ENCODE data around the gene MRGPRE.
"Not testable (repeated sequence)": the region's sequence is repeated elsewhere in the genome, so short reads cannot be mapped to it uniquely, and the experiment has no call there.

Gene MRGPRE

DNA sequence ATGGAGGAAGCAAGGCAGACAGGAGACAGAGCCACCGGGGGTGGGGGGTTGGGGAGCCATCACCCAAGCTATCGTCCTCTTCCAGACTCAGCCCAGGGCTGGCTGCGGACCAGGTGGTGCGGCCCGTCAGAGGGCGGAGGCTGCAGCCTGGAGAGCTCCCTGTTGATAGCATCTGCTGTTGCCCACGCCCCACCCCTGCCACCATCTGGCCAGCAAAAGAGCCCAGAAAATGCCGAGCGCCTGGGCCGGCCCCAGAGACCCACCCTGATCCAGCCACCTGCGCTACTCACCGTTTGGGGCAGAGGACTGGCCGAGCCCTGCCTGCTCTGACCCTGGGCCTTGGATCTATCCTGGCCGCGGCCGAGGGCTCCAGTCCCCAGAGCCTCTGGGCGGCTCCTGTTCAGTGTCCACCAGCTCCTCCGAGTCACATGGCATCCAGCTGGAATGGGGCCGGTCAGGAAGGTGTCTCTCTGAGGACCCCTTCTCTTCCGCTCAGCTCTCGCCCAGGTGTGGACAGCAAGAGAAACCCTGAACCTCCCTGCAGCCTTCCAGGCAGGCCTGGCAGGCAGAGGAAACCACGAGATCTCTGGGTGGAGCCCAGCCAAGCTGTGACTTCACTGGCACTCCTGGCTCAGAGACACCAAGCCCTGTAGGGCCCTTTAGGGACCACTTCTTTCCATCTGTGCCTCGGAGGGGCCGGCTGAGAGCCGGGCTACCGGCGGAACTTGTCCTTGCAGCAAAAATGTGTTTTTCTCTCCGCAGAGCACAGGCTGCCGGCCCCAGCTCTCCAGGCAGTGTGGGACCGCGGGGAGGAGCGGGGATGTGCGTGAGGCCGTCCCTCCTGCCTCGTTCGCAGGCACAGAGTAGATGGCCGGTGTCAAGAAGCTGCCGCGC, at the start of gene MRGPRE:
Gene MRGPRE, minus strand, starts transcription at position 567 of the 894 bp plus-strand sequence. CDS start 3,618 bp downstream, outside the sequence.
- no peak for DNase-seq

DNA sequence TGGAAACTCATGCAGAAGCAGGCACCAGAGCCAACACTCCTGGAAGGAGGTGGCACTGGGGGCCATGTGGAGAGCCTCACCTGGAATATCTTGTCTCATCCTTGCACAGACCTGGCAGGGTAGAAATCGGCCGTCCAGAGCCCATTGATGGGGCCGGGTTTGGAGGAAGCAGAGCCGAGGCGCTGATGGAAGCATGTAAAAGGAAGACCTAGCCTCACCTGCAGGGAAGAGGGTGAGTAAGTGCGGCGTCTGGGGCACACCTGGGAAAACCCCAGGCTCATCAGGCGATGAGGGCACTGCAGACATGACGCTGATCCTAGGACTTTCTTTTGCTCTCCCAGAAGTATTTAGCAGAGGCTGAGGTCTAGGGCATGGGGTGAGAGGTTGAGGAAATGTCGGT, 48.9 kb upstream of the MRGPRE start:
- not testable (repeated sequence) for DNase-seq

DNA sequence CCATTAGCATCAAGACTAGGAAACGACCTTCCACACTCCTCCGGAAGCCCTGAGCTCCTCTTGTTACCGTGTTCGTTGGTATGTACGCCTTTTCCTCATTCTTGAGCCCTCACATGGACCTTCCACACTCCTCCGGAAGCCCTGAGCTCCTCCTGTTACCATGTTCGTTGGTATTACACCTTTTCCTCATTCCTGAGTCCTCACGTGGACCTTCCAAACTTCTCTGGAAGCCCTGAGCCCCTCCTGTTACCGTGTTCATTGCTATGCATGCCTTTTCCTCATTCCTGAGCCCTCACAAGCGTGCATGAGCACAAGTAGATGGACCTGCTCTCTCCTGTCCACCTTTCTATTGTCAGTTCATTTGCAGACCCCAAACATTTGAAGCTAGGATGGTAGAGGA, 48.4 kb upstream of the MRGPRE start:
- DNase-seq = not testable (repeated sequence)

DNA sequence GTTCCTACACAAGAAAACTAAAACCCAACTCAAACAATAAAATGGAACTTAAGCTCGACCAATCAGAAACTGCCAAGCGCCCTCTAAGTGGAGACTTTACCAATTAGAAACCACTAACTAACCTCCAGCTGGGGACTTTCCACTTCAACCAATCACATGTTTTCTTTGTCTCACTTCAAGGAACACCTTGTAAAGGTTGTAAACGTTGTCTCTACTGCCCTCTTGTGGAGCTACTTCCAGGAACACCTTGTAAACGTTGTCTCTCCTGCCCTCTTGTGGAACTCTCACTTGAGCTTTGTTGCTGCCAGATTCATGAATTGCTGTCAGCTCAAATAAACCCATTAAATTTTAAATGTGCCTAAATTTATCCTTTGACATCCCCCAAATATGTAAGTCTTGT, 46.7 kb upstream of the MRGPRE start:
- DNase-seq = not testable (repeated sequence)

- DNase-seq = not testable (repeated sequence)
Measured at GRCh38 chr11:3273629-3274028, 41.4 kb upstream of the MRGPRE start.

DNA sequence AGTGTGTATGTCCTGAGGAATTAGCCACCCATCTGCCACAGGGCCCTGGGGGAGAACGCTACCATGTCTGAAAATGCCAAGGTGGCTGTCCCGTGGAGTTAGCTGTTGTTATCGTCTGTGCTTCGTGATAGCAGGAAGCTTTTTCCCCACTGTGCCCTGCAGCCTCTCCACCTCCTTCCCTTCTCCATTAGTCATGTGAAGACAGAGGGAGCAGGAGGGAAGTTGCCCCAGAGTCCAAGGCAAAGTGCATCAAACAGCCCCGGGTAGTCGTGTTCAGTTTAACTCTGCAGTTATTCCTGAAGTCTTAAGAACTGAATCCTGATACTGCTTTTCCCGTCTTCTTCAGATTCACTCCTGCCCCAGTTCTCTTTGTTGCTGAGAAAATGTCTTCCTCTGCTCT, 30.3 kb upstream of the MRGPRE start:
- DNase-seq = not testable (repeated sequence)

GRCh38 chr11:3261831-3262230, 29.6 kb upstream of the MRGPRE start:
- not testable (repeated sequence) for DNase-seq

GRCh38 chr11:3257509-3257908, 25.3 kb upstream of the MRGPRE start:
- not testable (repeated sequence) for DNase-seq

DNA sequence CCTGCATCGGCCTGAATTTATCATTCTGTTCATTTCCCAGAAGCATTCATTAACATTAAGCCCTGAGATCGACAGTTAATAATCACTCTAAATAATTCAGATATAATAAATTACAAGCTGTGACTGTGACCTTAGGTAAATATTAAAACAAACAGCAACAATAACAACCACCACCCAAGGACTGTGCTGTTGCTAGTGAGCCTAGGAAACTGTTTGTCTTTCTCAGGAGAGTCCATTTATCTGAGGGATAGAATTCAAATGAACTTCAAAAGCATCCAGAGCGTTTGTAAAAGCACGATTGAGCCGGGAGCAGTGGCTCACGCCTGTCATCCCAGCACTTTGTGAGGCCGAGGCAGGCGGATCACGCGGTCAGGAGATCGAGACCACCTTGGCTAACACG, 23.0 kb upstream of the MRGPRE start:
- DNase-seq = not testable (repeated sequence)

GRCh38 chr11:3254773-3255172, 22.6 kb upstream of the MRGPRE start:
- not testable (repeated sequence) for DNase-seq

DNA sequence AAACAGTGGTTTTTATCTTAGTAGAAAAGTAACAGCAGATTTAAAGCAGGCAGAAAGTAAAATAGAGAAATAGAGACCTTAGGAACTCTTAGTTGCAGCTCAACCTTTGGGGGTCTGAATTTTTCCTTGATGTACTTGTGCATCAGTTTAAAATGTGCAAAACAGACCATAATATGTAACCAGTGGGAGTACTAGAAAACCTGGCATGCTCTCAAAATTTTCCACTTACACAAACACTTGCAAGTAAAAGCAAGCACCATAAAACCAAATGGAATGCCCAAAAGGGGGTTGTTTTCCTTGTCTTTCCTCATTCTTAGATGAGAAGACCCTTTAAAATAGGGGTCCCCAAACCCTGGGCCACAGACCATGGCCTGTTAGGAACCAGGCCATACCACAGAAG, 12.9 kb upstream of the MRGPRE start:
- no peak for DNase-seq

- no peak for DNase-seq
Measured at GRCh38 chr11:3243880-3244279, 11.7 kb upstream of the MRGPRE start.

DNA sequence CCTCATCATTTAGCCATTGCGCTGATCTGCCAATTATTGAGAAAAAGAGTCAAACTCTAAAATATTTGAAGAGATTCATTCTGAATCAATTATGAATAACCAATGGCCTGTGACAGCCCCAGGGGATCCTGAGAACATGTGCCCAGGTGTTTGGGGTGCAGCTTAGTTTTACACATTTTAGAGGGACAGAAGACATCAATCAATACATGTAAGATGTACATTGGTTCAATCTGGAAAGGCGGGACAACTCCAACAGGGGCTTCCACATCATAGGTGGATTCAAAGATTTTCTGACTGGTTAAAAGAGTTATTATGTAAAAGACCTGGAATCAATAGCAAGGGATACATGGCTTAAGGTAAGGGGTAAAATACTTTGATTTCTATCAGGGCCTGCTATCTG, 4.9 kb upstream of the MRGPRE start:
- DNase-seq = no peak

GRCh38 chr11:3234846-3235245, 2.6 kb upstream of the MRGPRE start:
- DNase-seq = no peak

- DNase-seq = no peak
Measured at GRCh38 chr11:3232956-3233355, 739 bp upstream of the MRGPRE start.

- no peak for DNase-seq
Measured at GRCh38 chr11:3231550-3231850, 717 bp downstream of the MRGPRE start.

DNA sequence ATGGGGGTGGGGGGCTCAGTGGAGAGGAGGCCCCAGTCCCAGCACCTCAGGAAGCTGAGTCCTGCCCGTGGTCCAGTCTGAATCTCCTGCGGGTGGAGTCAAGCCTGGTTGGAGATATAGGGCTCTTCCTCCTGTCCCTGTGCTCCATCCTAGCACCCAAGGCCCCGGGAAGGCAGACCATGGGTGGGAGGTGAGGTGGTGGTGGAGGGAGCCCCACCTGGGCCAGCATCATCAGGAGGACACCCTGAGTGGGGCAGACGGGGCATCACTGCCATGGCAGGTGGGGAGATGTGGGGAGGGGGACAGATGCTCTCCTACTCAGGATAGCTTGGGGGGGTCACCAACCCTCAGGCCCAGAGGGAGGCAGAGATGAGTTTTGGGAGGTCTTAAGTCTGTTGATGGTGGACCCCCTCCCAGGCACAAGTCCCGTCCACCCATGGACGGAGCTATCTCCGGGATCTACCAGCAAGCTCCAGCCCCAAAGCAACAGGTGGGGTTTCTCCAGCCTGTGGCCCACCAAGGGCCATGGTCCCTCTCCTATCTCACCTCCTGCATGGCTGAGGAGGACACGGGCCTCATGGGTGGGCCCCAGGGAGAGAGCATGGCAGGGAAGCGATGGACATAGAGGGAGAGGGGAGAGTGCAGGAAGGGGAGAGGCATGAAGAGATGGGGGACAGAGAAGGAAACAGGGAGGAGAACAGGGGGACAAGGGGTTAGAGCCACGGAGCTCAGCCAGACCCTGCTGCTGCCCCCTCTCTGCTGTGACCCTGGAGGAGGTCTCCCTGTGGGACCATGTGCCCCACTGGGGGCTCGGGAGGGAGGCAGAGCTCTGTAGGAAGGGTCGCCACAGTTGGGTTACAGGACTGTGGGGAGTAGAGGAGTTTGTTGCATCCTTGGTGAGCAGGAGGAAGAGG, 1.3 kb downstream of the MRGPRE start:
- no peak for DNase-seq

DNA sequence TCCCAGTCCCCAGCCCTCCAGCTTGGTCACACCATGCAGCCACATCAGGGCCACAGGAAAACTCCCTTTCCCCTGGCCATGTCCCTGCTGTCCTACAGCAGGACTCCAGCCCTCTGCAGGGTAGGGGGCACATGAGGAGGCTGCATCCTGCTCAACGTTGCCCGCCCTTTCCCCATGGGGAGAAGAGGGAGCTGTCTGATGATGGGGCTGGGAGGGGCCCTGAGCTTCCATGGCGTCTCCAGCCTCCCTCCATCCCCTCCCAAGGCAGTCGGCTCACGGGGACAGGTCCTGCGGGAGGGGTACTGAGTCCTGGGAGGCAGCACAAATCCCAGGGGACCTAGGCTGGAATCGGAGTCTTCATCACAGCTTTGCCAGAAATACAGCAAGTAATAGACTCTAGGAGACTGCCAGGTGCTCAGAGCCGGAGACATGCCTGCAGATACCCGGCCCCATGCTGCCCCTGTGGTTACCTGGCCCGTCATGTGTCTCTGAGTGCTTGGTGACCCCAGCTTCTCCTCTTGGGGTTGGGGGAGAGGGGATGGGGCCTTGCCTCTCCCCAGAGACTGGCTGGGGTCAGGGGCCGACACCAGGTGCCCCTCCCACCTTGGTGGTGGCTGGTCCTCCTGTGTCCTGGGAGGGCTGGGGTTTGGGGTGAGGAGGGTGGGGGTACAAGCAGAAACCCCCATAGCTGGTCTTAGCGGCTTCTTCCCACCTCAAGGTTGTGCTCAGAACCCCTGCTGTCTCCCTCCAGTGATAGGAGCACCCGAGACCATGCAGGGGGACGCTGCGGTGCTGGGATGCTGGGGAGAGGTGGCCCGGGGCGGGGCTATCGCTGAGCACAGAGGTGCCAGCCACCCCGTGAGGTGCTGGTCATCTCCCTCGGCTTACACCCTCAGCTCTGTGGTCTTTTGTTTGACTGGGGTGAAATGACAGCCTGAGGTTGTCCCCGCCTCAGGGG, 2.3 kb downstream of the MRGPRE start:
- DNase-seq = no peak

DNA sequence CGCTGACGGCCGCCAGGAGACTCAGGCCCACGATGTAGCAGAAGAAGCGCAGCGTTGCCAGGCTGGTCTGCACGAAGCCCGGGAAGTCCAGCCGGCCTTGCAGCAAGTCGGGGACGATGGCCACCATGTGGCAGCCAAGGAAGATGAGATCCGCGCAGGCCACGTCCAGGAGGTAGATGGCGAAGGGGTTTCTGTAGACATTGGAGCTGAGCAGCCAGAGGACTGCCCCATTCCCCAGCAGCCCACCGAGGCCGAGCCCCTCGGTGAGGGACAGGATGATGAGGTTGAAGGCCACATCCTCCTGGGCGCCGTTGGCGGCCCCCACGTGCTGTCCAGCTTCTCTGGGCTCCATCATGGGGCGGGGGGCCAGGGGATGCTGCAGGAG, 3.8 kb downstream of the MRGPRE start:
- no peak for DNase-seq

DNA sequence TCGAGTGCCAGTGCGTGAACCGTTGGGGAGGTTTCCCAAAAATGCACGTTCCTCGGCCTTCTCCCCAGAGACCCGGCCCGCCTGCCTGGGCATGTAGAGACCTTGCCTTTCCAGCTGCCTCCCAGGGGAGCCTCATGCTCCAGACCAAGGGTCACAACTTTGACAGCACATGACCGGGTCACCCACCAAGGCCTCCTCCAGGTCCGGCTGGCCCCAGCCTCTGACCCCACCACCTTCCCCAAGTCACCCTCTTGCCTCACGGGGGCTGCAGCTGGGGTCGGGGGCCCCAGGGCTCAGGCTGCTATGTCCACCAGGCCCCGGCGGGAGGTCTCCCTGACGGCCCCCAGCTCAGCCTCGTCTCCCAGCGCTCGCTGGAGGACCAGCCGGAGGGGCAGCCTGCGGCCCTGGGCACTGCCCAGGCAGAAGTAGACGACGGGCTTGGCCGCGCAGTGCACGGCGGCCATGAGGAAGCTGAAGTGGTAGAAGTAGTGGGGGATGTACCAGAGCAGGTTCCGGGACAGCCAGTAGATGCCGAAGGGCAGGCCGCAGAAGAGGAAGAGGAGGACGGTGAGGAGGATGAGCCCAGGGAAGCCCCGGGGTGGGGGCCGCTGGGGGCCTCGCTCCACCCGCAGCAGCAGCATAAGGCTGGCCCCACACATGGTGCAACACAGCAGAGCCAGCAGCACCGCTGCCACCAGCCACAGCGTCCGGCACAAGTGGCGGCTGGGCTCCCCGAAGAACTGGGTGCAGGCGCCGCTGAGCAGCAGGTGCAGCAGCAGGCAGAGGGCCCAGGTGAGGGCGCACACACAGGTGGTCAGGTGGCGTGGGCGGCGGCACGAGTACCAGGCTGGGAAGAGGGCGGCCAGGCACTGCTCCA, 4.4 kb downstream of the MRGPRE start:
- no peak for DNase-seq

GRCh38 chr11:3226846-3227567, 5.2 kb downstream of the MRGPRE start:
- DNase-seq = no peak

Measured in NCI-H526 treated with DMSO at 0.1 percent for 48 hours (cell line).